Naive thymus-derived CD4-positive, alpha-beta T cell (primary cell): ENCODE results near the gene RAP1B. TPM values are rescaled to one million over a fixed set of nuclear protein-coding genes. Genes with fewer than 3 reads are reported as not detected.

Experiments used
- ATAC-seq: fragments of 150-1000 bp; cut with Tn5 transposase; 2 replicates; pipeline ENCODE4 v1.10.0; 2021; ENCODE audit warnings: mild to moderate bottlenecking, moderate library complexity
- CTCF ChIA-PET: fragments of 350-600 bp; sonication (Branson Sonifier 250); formaldehyde crosslinking; loops from one replicate; lab custom pipeline; 2021; ENCODE audit warnings: antibody characterized with exemption; lab: Charles Lee
- POLR2A ChIA-PET: fragments of 350-600 bp; sonication (Branson Sonifier 250); formaldehyde crosslinking; loops from one replicate; lab custom pipeline; 2021; ENCODE audit warnings: antibody characterized with exemption, inconsistent platforms; lab: Charles Lee
- DNase-seq, 9 donors: peaks; one replicate each; pipeline versions ENCODE4 v3.0.0 to v3.0.0-alpha.2; 2020 to 2022; ENCODE audit warnings: mixed read lengths in 1 of 9
- H3K27ac ChIP-seq: one replicate; pipeline ENCODE4 v1.7.0; 2013; ENCODE audit warnings: mild to moderate bottlenecking, low read depth, low read length, moderate library complexity
- H3K27me3 ChIP-seq, 2 donors: one replicate each; pipeline ENCODE4 v1.7.0; 2013; ENCODE audit warnings: low read length in 2 of 2, mild to moderate bottlenecking in 2 of 2, moderate library complexity in 2 of 2; ENCODE audit not compliant: control insufficient read depth in 2 of 2, insufficient read depth in 2 of 2
- H3K36me3 ChIP-seq, 3 experiments: 1 replicate in 2 of 3; 2 replicates in 1 of 3; pipeline ENCODE4 v1.7.0; 2013; ENCODE audit warnings: low read length in 3 of 3, mild to moderate bottlenecking in 3 of 3, moderate library complexity in 1 of 3; ENCODE audit not compliant: insufficient read depth in 3 of 3, control insufficient read depth in 2 of 3
- H3K4me1 ChIP-seq, 2 donors: one replicate each; pipeline ENCODE4 v1.7.0; 2013; ENCODE audit warnings: low read length in 2 of 2, mild to moderate bottlenecking in 2 of 2, moderate library complexity in 1 of 2; ENCODE audit not compliant: control insufficient read depth in 2 of 2, insufficient read depth in 2 of 2
- H3K4me3 ChIP-seq: 2 replicates; pipeline ENCODE4 v1.7.0; 2013; ENCODE audit warnings: mild to moderate bottlenecking, low read length
- H3K9me3 ChIP-seq, 3 experiments: 1 replicate in 2 of 3; 2 replicates in 1 of 3; pipeline ENCODE4 v1.7.0; 2013; ENCODE audit warnings: low read length in 3 of 3; ENCODE audit not compliant: control insufficient read depth in 2 of 3
- H3K27ac Mint-ChIP-seq, 9 donors: one replicate each; pipeline ENCODE4 v1.8.0; 2020 to 2022; ENCODE audit warnings: mixed read lengths in 9 of 9, mild to moderate bottlenecking in 8 of 9, moderate library complexity in 5 of 9, inconsistent platforms in 2 of 9
- H3K27me3 Mint-ChIP-seq, 5 donors: one replicate each; pipeline ENCODE4 v1.8.0; 2021 to 2022; ENCODE audit warnings: mixed read lengths in 5 of 5, mild to moderate bottlenecking in 1 of 5
- H3K36me3 Mint-ChIP-seq, 5 donors: one replicate each; pipeline ENCODE4 v1.8.0; 2020 to 2022; ENCODE audit warnings: mixed read lengths in 5 of 5, mild to moderate bottlenecking in 3 of 5, inconsistent platforms in 1 of 5
- H3K4me1 Mint-ChIP-seq, 7 donors: one replicate each; pipeline ENCODE4 v1.8.0; 2020 to 2022; ENCODE audit warnings: mixed read lengths in 7 of 7, mild to moderate bottlenecking in 3 of 7, inconsistent platforms in 1 of 7
- H3K4me3 Mint-ChIP-seq, 10 donors: one replicate each; pipeline ENCODE4 v1.8.0; 2020 to 2022; ENCODE audit warnings: mild to moderate bottlenecking in 10 of 10, mixed read lengths in 10 of 10, moderate library complexity in 6 of 10, inconsistent platforms in 2 of 10
- H3K9me3 Mint-ChIP-seq, 11 donors: one replicate each; pipeline ENCODE4 v1.8.0; 2020 to 2022; ENCODE audit warnings: mixed read lengths in 11 of 11, mild to moderate bottlenecking in 4 of 11, inconsistent platforms in 1 of 11, moderate library complexity in 1 of 11
- intact Hi-C, 2 donors: fragments of 100-400 bp; cut with micrococcal nuclease; formaldehyde crosslinking; loops; one replicate each; pipeline ENCODE4 v1.15.1; 2023
- polyA plus RNA-seq, 2 donors: library from polyadenylated mRNA; unstranded; fragments of 300-500 nt; fragmentation: Illumina TruSeq; gene quantifications; one replicate each; pipeline ENCODE4 v1.2.3, GENCODE V29; 2021
- total RNA-seq, 6 experiments: library from RNA in 5 of 6; stranded (reverse) in 5 of 6; gene quantifications; 1 replicate in 5 of 6; 2 replicates in 1 of 6; pipeline ENCODE4 v1.2.3 and lab custom pipeline; 2021 to 2026

The RAP1B gene
- total and polyA plus RNA-seq, 7 experiments from 2014 or later: 202 to 596 (median 224) TPM

- Mint-ChIP-seq H3K36me3 (peaks cover 0 to 33% (median 29%) of the 10 kb centered on the region in 5 donors), H3K27ac (peak overlapping the region; percentile 95 to 99 (median 98)), H3K9me3 (peaks cover 0 to 1% (median 0%) of the 10 kb centered on the region in 11 donors), H3K27me3 (no peaks in the 10 kb centered on the region), H3K4me1 (peaks cover 40 to 57% (median 51%) of the 10 kb centered on the region in 7 donors), H3K4me3 (peak overlapping the region; percentile 93 to 99 (median 98))
- peaks cover 0 to 4% (median 0%) of the 10 kb centered on the region in 3 experiments for H3K36me3 ChIP-seq
- H3K4me1 ChIP-seq: peaks cover 24 to 26% of the 10 kb centered on the region in 2 donors
- ChIA-PET CTCF (interaction anchor here (1.0 to 1.4 kb wide), 5 partner anchors 11 to 247 kb away, joined by 3 to 4 read pairs (median 4); partner anchors contain the start of gene NUP107), POLR2A (interaction anchor here (0.6 to 13.2 kb wide), 26 partner anchors 8 to 281 kb away, joined by 3 to 167 read pairs (median 6); partner anchors contain the start of genes MDM1, MDM2 and NUP107)
- H3K27ac ChIP-seq: peak overlapping the region; percentile 97
- H3K27me3 ChIP-seq: no peaks in the 10 kb centered on the region
- ATAC-seq: no peak
- intact Hi-C loops: loop anchor here (1.0 to 5.0 kb wide), 7 partner anchors 19 to 1345 kb away; partner anchors contain the start of genes CAND1 (in 1 of the 2) and SLC35E3 (in 1 of the 2)
- no peak for DNase-seq
- H3K4me3 ChIP-seq: peak overlapping the region; percentile 89
- H3K9me3 ChIP-seq: no peaks in the 10 kb centered on the region
Measured at GRCh38 chr12:68612202-68612601, 1.5 kb downstream of the RAP1B start.

GRCh38 chr12:68612697-68613096 is 2.0 kb downstream of the RAP1B start:
- H3K4me1 Mint-ChIP-seq: peaks cover 38 to 61% (median 54%) of the 10 kb centered on the region in 7 donors
- Histone ChIP-seq H3K36me3 (peaks cover 0 to 4% (median 0%) of the 10 kb centered on the region in 3 experiments), H3K4me1 (peaks cover 26 to 27% of the 10 kb centered on the region in 2 donors), H3K27ac (peak overlapping the region; percentile 97), H3K9me3 (no peaks in the 10 kb centered on the region), H3K4me3 (peak overlapping the region; percentile 89), H3K27me3 (no peaks in the 10 kb centered on the region)
- DNase-seq (peak in 7 of 9 donors; percentile 36 to 66 (median 46)), ATAC-seq (no peak)
- peak overlapping the region; percentile 95 to 99 (median 98) for H3K27ac Mint-ChIP-seq
- H3K9me3 Mint-ChIP-seq: peaks cover 0 to 1% (median 0%) of the 10 kb centered on the region in 11 donors
- H3K36me3 Mint-ChIP-seq: peaks cover 0 to 33% (median 29%) of the 10 kb centered on the region in 5 donors
- H3K4me3 Mint-ChIP-seq: peak overlapping the region; percentile 93 to 99 (median 98)
- POLR2A ChIA-PET: interaction anchor here (0.6 to 13.2 kb wide), 27 partner anchors 9 to 609 kb away, joined by 3 to 167 read pairs (median 5); partner anchors contain the start of genes MDM1, MDM2 and NUP107
- CTCF ChIA-PET: interaction anchor here (0.6 to 1.4 kb wide), 7 partner anchors 11 to 248 kb away, joined by 3 to 5 read pairs (median 4); partner anchors contain the start of gene NUP107
- intact Hi-C loops: loop anchor here (1.0 to 5.0 kb wide), 8 partner anchors 18 to 1345 kb away; partner anchors contain the start of genes CAND1 (in 1 of the 2) and SLC35E3 (in 1 of the 2)
- H3K27me3 Mint-ChIP-seq: no peaks in the 10 kb centered on the region

DNA sequence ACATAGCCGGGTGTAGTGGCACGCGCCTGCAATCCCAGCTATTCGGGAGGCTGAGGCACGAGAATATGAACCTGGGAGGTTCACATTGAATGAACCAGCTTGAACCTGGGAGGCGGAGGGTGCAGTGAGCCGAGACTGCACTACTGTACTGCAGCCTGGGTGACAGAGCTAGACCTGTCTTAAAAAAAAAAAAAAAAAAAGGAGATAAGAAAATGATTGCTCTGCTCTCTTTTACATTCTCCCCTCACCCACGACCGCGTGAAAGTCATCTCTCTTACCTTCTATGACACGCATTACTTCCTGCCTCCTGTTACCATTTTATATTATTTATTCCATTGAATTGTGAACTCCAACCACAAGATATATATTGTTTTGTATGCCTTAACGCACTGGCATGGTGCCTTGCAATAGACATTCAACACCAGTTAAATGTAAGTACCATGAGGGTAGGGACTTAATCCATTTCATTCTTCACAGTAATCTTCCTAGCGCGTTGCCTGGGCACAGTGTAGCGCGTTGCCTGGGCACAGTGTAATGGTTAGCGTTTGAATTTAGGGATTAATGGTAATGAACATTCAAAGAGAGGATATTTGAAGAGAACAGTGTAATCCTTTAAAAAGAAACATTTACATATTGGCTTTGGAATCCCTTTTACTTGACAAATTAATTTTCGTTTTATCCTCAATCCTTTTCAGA is 2.7 kb downstream of the RAP1B start:
- H3K9me3 ChIP-seq: no peaks in the 10 kb centered on the region
- peaks cover 30 to 32% of the 10 kb centered on the region in 2 donors for H3K4me1 ChIP-seq
- ChIA-PET POLR2A (interaction anchor here (0.6 to 13.2 kb wide), 27 partner anchors 8 to 610 kb away, joined by 3 to 167 read pairs (median 5); partner anchors contain the start of genes MDM1, MDM2 and NUP107), CTCF (interaction anchor here (0.6 to 1.4 kb wide), 8 partner anchors 10 to 248 kb away, joined by 3 to 5 read pairs (median 4); partner anchors contain the start of gene NUP107)
- H3K36me3 ChIP-seq: peaks cover 0 to 4% (median 0%) of the 10 kb centered on the region in 3 experiments
- Mint-ChIP-seq H3K4me3 (peak overlapping the region; percentile 93 to 99 (median 98)), H3K27ac (peak overlapping the region; percentile 95 to 99 (median 98)), H3K27me3 (no peaks in the 10 kb centered on the region), H3K4me1 (peaks cover 35 to 66% (median 51%) of the 10 kb centered on the region in 7 donors), H3K36me3 (peaks cover 0 to 33% (median 29%) of the 10 kb centered on the region in 5 donors), H3K9me3 (peaks cover 0 to 1% (median 0%) of the 10 kb centered on the region in 11 donors)
- H3K4me3 ChIP-seq: peak overlapping the region; percentile 89
- intact Hi-C loops: loop anchor here (1.0 to 5.0 kb wide), 7 partner anchors 17 to 1346 kb away; partner anchors contain the start of gene CAND1 (in 1 of the 2)
- no peaks in the 10 kb centered on the region for H3K27me3 ChIP-seq
- DNase-seq: peak in 7 of 9 donors; percentile 51 to 74 (median 66)
- peak; percentile 18 for ATAC-seq
- H3K27ac ChIP-seq: peak overlapping the region; percentile 97

DNA sequence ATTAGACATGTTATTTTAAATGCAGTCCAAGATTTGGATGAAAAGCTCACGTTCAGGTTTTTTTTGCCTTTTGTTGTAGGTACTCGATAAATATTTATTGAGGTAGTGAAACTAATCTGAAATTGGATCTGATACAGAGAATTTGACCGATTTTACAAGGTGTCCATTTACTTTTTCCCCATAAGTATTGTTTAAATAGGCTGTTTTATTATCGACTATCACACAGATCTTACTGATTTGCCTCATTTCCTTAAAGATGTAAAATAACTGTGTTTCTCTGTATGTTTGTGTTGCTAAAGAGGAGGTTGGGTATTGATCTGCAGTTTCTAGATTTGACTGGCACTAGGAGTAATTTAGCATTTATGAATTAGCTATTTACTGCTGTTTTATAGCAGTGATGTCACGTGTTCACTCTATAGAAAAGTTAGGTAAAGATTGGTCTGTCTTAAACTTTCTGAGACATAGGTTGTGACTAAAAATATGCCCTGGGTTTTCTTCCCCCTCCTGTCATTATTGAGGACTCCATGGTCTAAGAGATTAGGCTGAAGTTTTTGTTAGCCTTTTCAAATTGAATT is 3.5 kb downstream of the RAP1B start:
- Histone ChIP-seq H3K27ac (peak overlapping the region; percentile 97), H3K4me3 (peak overlapping the region; percentile 89), H3K4me1 (peaks cover 33 to 37% of the 10 kb centered on the region in 2 donors), H3K36me3 (peaks cover 0 to 4% (median 0%) of the 10 kb centered on the region in 3 experiments), H3K27me3 (no peaks in the 10 kb centered on the region), H3K9me3 (no peaks in the 10 kb centered on the region)
- intact Hi-C loops: loop anchor here (1.0 to 5.0 kb wide), 6 partner anchors 8 to 1347 kb away; partner anchors contain the start of gene CAND1 (in 1 of the 2)
- H3K27me3 Mint-ChIP-seq: no peaks in the 10 kb centered on the region
- H3K4me3 Mint-ChIP-seq: peak overlapping the region; percentile 84 to 99 (median 98)
- POLR2A ChIA-PET: interaction anchor here (1.2 to 13.2 kb wide), 8 partner anchors 20 to 255 kb away, joined by 3 to 167 read pairs (median 6); partner anchors contain the start of gene NUP107
- peaks cover 41 to 75% (median 59%) of the 10 kb centered on the region in 7 donors for H3K4me1 Mint-ChIP-seq
- ATAC-seq: no peak
- H3K36me3 Mint-ChIP-seq: peaks cover 0 to 36% (median 31%) of the 10 kb centered on the region in 5 donors
- H3K27ac Mint-ChIP-seq: peak overlapping the region; percentile 38 to 99 (median 89)
- H3K9me3 Mint-ChIP-seq: peaks cover 0 to 1% (median 0%) of the 10 kb centered on the region in 11 donors
- CTCF ChIA-PET: interaction anchor here (0.7 kb wide), 1 partner anchor 75 kb away, joined by 3 read pairs; no protein-coding TSS in a partner anchor
- no peak for DNase-seq

- intact Hi-C loops: loop anchor here (1.0 to 5.0 kb wide), 6 partner anchors 8 to 1347 kb away; partner anchors contain the start of gene CAND1 (in 1 of the 2)
- Histone ChIP-seq H3K4me1 (peaks cover 33 to 42% of the 10 kb centered on the region in 2 donors), H3K4me3 (peak overlapping the region; percentile 89), H3K27me3 (no peaks in the 10 kb centered on the region), H3K27ac (peak overlapping the region; percentile 97), H3K9me3 (no peaks in the 10 kb centered on the region), H3K36me3 (peaks cover 0 to 4% (median 0%) of the 10 kb centered on the region in 3 experiments)
- H3K9me3 Mint-ChIP-seq: peaks cover 0 to 1% (median 0%) of the 10 kb centered on the region in 11 donors
- H3K27ac Mint-ChIP-seq: peak overlapping the region; percentile 80 to 99 (median 93)
- H3K4me3 Mint-ChIP-seq: peak overlapping the region; percentile 84 to 99 (median 98)
- ATAC-seq (no peak), DNase-seq (no peak)
- H3K36me3 Mint-ChIP-seq: peaks cover 0 to 36% (median 31%) of the 10 kb centered on the region in 5 donors
- H3K4me1 Mint-ChIP-seq: peaks cover 46 to 78% (median 62%) of the 10 kb centered on the region in 7 donors
- no peaks in the 10 kb centered on the region for H3K27me3 Mint-ChIP-seq
- ChIA-PET POLR2A (interaction anchor here (1.2 to 13.2 kb wide), 8 partner anchors 20 to 255 kb away, joined by 3 to 167 read pairs (median 4); partner anchors contain the start of gene NUP107), CTCF (interaction anchor here (1.3 kb wide), 1 partner anchor 10 kb away, joined by 4 read pairs; no protein-coding TSS in a partner anchor)
Measured at GRCh38 chr12:68614769-68615168, 4.1 kb downstream of the RAP1B start.
